GM21529 (cell line): ENCODE measurements around the gene CELSR1.

ENCODE experiments used
- ATAC-seq: cut with Tn5 transposase; IDR thresholded peaks from one replicate; pipeline ENCODE4 v1.9.1; 2021; ENCODE audit not compliant: unreplicated experiment

The CELSR1 gene

GRCh38 chr22:46355996-46356471 is 181.4 kb downstream of the CELSR1 start:
- no peak for ATAC-seq

- no peak for ATAC-seq
These were observed 181.9 kb downstream of the CELSR1 start for GRCh38 chr22:46355369-46355995.

- ATAC-seq: no peak
These were observed 182.5 kb downstream of the CELSR1 start for GRCh38 chr22:46354993-46355305.

GRCh38 chr22:46354176-46354992 is 183.0 kb downstream of the CELSR1 start:
- ATAC-seq: no peak

- ATAC-seq: no peak
These were observed 183.8 kb downstream of the CELSR1 start for GRCh38 chr22:46353483-46354105.

GRCh38 chr22:46352691-46353386 is 184.6 kb downstream of the CELSR1 start:
- no peak for ATAC-seq

GRCh38 chr22:46352276-46352675 is 185.1 kb downstream of the CELSR1 start:
- no peak for ATAC-seq

GRCh38 chr22:46351767-46352166 is 185.7 kb downstream of the CELSR1 start:
- ATAC-seq: no peak

- ATAC-seq: no peak
These were observed 186.2 kb downstream of the CELSR1 start for GRCh38 chr22:46351131-46351735.

GRCh38 chr22:46350646-46351045 is 186.8 kb downstream of the CELSR1 start:
- no peak for ATAC-seq

- no peak for ATAC-seq
These were observed 187.3 kb downstream of the CELSR1 start for GRCh38 chr22:46350121-46350520.

- no peak for ATAC-seq
These were observed 187.7 kb downstream of the CELSR1 start for GRCh38 chr22:46349681-46350080.

- no peak for ATAC-seq
These were observed 188.2 kb downstream of the CELSR1 start for GRCh38 chr22:46349238-46349637.

- ATAC-seq: no peak
These were observed 189.2 kb downstream of the CELSR1 start for GRCh38 chr22:46348099-46348695.

GRCh38 chr22:46347646-46348045 is 189.8 kb downstream of the CELSR1 start:
- ATAC-seq: no peak

GRCh38 chr22:46346680-46347405 is 190.6 kb downstream of the CELSR1 start:
- no peak for ATAC-seq

- ATAC-seq: no peak
These were observed 196.7 kb downstream of the CELSR1 start for GRCh38 chr22:46340676-46341075.

- ATAC-seq: no peak
These were observed 197.5 kb downstream of the CELSR1 start for GRCh38 chr22:46339956-46340355.

GRCh38 chr22:46338636-46339035 is 198.8 kb downstream of the CELSR1 start:
- ATAC-seq: no peak

- ATAC-seq: no peak
These were observed 199.6 kb downstream of the CELSR1 start for GRCh38 chr22:46337870-46338269.
